Measurements from ENCODE around the gene PPP3CA. TPM values are rescaled to one million over a fixed set of nuclear protein-coding genes. Genes with fewer than 3 reads are reported as not detected.

PPP3CA gene
- total and polyA plus RNA-seq, 8 donors = 38.8 to 58.6 (median 54.8) TPM

GRCh38 chr4:101229116-101229515 lies 118.2 kb downstream of the PPP3CA start:
- DNase-seq = no peak
- TF ChIP-seq CTCF (IDR thresholded peaks at IDR 0.05) = no peak
- H3K4me1 ChIP-seq = peaks cover 0 to 24% of the 10 kb centered on the region in 2 donors
- H3K36me3 ChIP-seq = no peaks in the 10 kb centered on the region
- H3K27me3 ChIP-seq = no peaks in the 10 kb centered on the region
- no peak for ATAC-seq
- H3K27ac ChIP-seq = no peak overlapping the region
- H3K9me3 ChIP-seq = no peaks in the 10 kb centered on the region
- H3K4me3 ChIP-seq = no peak overlapping the region
- intact Hi-C loops (cut with DNase I) = no loop called here

GRCh38 chr4:101227715-101228114 lies 119.6 kb downstream of the PPP3CA start:
- Histone ChIP-seq H3K9me3 (no peaks in the 10 kb centered on the region), H3K36me3 (no peaks in the 10 kb centered on the region), H3K4me3 (no peak overlapping the region), H3K27ac (no peak overlapping the region), H3K4me1 (peaks cover 3 to 24% of the 10 kb centered on the region in 2 donors), H3K27me3 (no peaks in the 10 kb centered on the region)
- no peak for TF ChIP-seq CTCF (IDR thresholded peaks at IDR 0.05)
- no peak for DNase-seq
- no peak for ATAC-seq
- intact Hi-C loops (cut with DNase I) = no loop called here

DNA sequence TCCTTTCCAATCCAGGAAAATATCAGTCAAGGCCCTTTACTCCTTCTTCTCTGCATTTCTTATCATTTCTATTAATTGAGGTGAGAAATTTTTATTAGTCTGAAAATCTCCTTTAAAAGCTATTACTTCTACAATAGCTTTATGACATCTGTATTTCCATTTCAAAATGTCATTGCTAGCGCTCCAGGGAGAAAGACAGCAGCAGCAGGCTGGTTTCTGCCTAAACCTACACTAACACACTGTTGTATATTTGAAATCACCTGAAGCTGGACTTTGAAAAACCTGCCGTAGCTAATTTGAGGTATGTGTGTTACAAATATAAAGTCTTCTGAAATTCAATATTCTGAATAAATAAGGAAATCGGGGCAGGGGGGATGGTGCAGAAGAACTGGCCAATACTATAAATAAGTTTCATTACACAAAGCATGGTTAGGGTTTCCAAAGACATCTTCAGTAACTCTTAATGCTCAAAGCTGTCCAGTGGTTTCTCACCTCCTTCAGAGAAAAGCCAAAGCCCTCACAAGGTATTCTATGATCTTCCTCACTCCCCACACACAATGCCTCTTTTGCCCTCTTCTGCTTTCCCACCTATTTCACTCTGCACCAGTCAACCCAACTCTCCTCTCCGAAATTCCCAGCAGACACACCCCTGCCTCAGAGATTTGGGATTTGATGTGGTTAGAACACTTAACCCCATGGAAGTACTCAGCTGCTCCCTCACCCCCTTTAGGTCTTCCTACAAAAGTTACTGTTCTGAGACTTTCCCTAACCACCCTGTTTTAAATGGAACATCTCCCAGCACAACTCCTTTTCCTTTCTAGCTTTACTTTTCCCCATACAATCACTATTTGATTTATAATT lies 122.7 kb downstream of the PPP3CA start:
- no peak for ATAC-seq
- Histone ChIP-seq H3K4me1 (peaks cover 3 to 17% of the 10 kb centered on the region in 2 donors), H3K9me3 (no peaks in the 10 kb centered on the region), H3K27ac (no peak overlapping the region), H3K27me3 (no peaks in the 10 kb centered on the region), H3K4me3 (no peak overlapping the region), H3K36me3 (no peaks in the 10 kb centered on the region)
- intact Hi-C loops (cut with DNase I) = no loop called here
- DNase-seq = no peak
- no peak for TF ChIP-seq CTCF (IDR thresholded peaks at IDR 0.05)

DNA sequence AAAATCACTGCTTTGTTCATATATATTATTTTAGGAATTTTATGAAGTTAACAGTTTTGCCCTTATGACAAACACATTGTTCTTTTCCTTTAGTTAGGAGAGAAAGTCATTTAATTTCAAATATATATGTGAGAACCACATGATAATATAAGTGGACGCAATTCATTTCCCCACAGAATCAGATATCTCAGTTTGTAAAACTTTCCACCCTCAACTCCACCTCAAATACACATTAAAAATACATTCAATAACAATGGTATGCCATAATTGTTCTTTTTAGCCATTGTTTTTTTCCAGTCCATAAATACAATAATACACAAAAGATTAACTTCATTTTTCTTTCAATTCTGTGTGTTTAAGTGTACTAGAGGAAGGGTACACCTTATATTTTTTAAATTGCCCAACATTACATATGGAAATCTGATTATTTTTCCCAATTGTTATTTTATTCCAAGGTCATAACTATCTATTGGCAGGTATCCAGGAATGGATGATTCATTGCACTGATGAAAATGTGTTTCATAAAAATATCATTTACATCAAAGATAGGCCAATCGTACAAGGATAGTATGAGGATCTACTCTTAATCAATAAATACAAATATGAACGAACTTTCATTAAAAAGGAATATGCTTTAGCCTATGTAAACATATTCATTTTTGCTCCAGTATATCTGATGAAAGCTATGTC lies 125.0 kb downstream of the PPP3CA start:
- no peaks in the 10 kb centered on the region for H3K36me3 ChIP-seq
- no peak overlapping the region for H3K4me3 ChIP-seq
- H3K9me3 ChIP-seq = no peaks in the 10 kb centered on the region
- ATAC-seq (no peak), DNase-seq (no peak)
- no peak overlapping the region for H3K27ac ChIP-seq
- no peaks in the 10 kb centered on the region for H3K27me3 ChIP-seq
- no peak for TF ChIP-seq CTCF (IDR thresholded peaks at IDR 0.05)
- intact Hi-C loops (cut with DNase I) = no loop called here
- H3K4me1 ChIP-seq = peaks cover 6 to 20% of the 10 kb centered on the region in 2 donors

GRCh38 chr4:101221294-101221693 lies 126.0 kb downstream of the PPP3CA start:
- Histone ChIP-seq H3K4me3 (no peak overlapping the region), H3K36me3 (no peaks in the 10 kb centered on the region), H3K4me1 (peaks cover 6 to 13% of the 10 kb centered on the region in 2 donors), H3K27me3 (no peaks in the 10 kb centered on the region), H3K9me3 (no peaks in the 10 kb centered on the region), H3K27ac (no peak overlapping the region)
- DNase-seq (no peak), ATAC-seq (no peak)
- no peak for TF ChIP-seq CTCF (IDR thresholded peaks at IDR 0.05)
- intact Hi-C loops (cut with DNase I) = no loop called here
